SJSA1 (cell line): Measurements from ENCODE around the gene DMD. TPM values are rescaled to one million over a fixed set of nuclear protein-coding genes. Genes with fewer than 3 reads are reported as not detected.

Source experiments
- DNase-seq, 2 experiments: peaks; one replicate each; pipeline ENCODE4 v3.0.0-alpha.2; 2015 to 2020; ENCODE audit warnings: low spot score in 2 of 2, low read depth in 1 of 2
- H3K27ac ChIP-seq: fragments of 250-450 bp; sonication (Bioruptor Pico); 2 replicates; pipeline ENCODE4 v1.5.1; 2020; ENCODE audit warnings: mild to moderate bottlenecking, moderate library complexity
- H3K27me3 ChIP-seq: fragments of 250-450 bp; sonication (Bioruptor Pico); replicated peaks from 2 replicates; pipeline ENCODE4 v1.5.1; 2020; ENCODE audit warnings: mild to moderate bottlenecking, moderate library complexity
- H3K36me3 ChIP-seq: fragments of 250-450 bp; sonication (Bioruptor Pico); 2 replicates; pipeline ENCODE4 v1.5.1; 2020; ENCODE audit warnings: mild to moderate bottlenecking
- H3K4me1 ChIP-seq: fragments of 250-450 bp; sonication (Bioruptor Pico); replicated peaks from 2 replicates; pipeline ENCODE4 v1.6.1; 2021; ENCODE audit warnings: mild to moderate bottlenecking
- H3K4me3 ChIP-seq: fragments of 250-450 bp; sonication (Bioruptor Pico); 2 replicates; pipeline ENCODE4 v1.5.1; 2020; ENCODE audit warnings: mild to moderate bottlenecking
- H3K9me3 ChIP-seq: fragments of 250-450 bp; sonication (Bioruptor Pico); replicated peaks from 2 replicates; pipeline ENCODE4 v1.5.1; 2020; ENCODE audit warnings: mild to moderate bottlenecking
- total RNA-seq: library from RNA; depleted of rRNA; stranded (reverse); fragments of >200 nt; shearing (Covaris generic); gene quantifications from 2 replicates; pipeline ENCODE4 v1.2.3, GENCODE V29; 2014

Gene DMD
- total RNA-seq, 1 experiment from 2014 or later, result 6.8 TPM

DNA sequence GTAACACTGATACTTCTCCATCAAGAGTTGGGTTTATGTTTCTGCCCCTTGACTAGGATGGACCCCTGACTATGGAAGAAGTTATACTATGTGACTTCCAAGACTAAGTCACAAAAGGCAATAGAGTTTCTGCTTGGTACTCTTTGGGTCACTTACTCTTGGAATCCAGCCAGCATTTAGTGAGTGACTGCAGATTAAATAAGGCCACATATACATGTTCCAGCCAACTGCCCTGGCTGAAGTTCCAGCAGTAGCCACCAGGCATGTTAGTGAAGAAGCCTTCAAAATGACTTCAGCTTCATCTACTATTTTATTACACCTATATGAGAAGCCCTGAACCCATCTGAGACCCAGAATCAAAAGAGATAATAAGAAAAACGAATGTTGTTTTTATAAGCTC lies 524.0 kb downstream of the DMD start:
- DNase-seq, result no peak
- Histone ChIP-seq H3K4me1 (no peaks in the 10 kb centered on the region), H3K27me3 (no peaks in the 10 kb centered on the region), H3K27ac (no peak overlapping the region), H3K9me3 (no peaks in the 10 kb centered on the region), H3K4me3 (no peak overlapping the region), H3K36me3 (no peaks in the 10 kb centered on the region)

DNA sequence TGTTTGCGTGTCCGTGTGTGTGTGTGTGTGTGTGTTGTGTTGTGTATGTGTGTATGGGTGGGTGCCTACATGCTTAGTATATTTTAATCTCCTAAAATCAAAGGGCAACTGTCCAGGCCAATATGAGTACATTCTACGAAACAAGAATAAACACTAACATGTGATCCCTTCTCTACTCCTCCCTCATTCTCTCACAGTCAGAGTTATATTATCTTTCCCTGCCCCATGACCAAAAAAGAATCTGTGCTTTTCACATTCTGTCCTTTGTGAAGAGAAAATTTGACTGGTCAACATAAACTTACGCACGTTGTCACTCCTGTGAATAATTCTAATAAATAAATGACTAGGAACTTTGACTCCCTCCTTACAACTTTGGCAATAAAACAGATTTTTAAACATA lies 532.9 kb downstream of the DMD start:
- no peak for DNase-seq
- H3K27me3 ChIP-seq, result no peaks in the 10 kb centered on the region
- H3K4me1 ChIP-seq, result no peaks in the 10 kb centered on the region
- no peak overlapping the region for H3K27ac ChIP-seq
- no peaks in the 10 kb centered on the region for H3K36me3 ChIP-seq
- no peaks in the 10 kb centered on the region for H3K9me3 ChIP-seq
- H3K4me3 ChIP-seq, result no peak overlapping the region

GRCh38 chrX:32673193-32673592 lies 538.2 kb downstream of the DMD start:
- DNase-seq, result no peak
- Histone ChIP-seq H3K4me1 (no peaks in the 10 kb centered on the region), H3K9me3 (no peaks in the 10 kb centered on the region), H3K27me3 (no peaks in the 10 kb centered on the region), H3K36me3 (no peaks in the 10 kb centered on the region), H3K27ac (no peak overlapping the region), H3K4me3 (no peak overlapping the region)

GRCh38 chrX:32662516-32662915 lies 548.8 kb downstream of the DMD start:
- no peak for DNase-seq
- H3K27me3 ChIP-seq, result no peaks in the 10 kb centered on the region
- no peaks in the 10 kb centered on the region for H3K4me1 ChIP-seq
- no peak overlapping the region for H3K27ac ChIP-seq
- no peaks in the 10 kb centered on the region for H3K9me3 ChIP-seq
- no peaks in the 10 kb centered on the region for H3K36me3 ChIP-seq
- H3K4me3 ChIP-seq, result no peak overlapping the region

GRCh38 chrX:32644476-32645245 lies 566.7 kb downstream of the DMD start:
- Histone ChIP-seq H3K27me3 (no peaks in the 10 kb centered on the region), H3K27ac (no peak overlapping the region), H3K36me3 (no peaks in the 10 kb centered on the region), H3K4me3 (no peak overlapping the region), H3K4me1 (no peaks in the 10 kb centered on the region), H3K9me3 (no peaks in the 10 kb centered on the region)
- DNase-seq, result no peak

DNA sequence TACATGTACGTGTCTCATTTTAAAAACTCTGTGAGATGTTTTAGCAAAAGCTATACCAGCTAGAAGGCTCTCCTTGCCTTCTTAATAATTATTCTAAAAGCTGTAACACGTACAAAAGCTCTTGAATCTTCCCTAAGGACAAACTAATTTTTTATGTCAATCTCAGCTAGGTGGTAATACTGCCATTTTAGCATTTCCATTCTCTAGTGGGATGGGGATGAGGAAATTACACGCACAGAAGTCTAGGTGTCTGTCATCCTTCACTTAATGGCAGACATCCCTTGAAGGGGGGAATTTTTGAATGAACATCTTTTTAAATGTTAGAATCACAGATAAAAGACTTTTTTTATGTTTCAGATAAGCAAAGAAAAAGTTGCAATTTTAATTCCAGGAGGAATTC lies 569.1 kb downstream of the DMD start:
- no peak for DNase-seq
- no peaks in the 10 kb centered on the region for H3K36me3 ChIP-seq
- no peaks in the 10 kb centered on the region for H3K4me1 ChIP-seq
- no peaks in the 10 kb centered on the region for H3K9me3 ChIP-seq
- H3K27me3 ChIP-seq, result no peaks in the 10 kb centered on the region
- H3K4me3 ChIP-seq, result no peak overlapping the region
- H3K27ac ChIP-seq, result no peak overlapping the region

DNA sequence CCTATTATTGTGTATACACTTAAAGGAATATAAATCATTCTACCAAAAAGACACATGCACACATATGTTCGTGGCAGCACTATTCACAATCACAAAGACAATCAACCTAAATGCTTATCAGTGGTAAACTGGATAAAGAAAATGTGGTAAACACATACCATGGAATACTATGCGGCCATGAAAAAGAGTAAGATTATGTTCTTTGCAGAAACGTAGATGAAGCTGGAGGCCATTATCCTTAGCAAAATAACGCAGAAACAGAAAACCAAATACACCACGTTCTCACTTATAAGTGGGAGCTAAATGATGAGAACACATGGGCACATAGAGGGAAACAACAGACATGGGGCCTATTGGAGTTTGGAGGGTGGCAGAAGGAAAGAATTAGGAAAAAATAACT lies 593.2 kb downstream of the DMD start:
- Histone ChIP-seq H3K27me3 (no peaks in the 10 kb centered on the region), H3K9me3 (no peaks in the 10 kb centered on the region), H3K27ac (no peak overlapping the region), H3K4me1 (no peaks in the 10 kb centered on the region), H3K4me3 (no peak overlapping the region), H3K36me3 (no peaks in the 10 kb centered on the region)
- no peak for DNase-seq

DNA sequence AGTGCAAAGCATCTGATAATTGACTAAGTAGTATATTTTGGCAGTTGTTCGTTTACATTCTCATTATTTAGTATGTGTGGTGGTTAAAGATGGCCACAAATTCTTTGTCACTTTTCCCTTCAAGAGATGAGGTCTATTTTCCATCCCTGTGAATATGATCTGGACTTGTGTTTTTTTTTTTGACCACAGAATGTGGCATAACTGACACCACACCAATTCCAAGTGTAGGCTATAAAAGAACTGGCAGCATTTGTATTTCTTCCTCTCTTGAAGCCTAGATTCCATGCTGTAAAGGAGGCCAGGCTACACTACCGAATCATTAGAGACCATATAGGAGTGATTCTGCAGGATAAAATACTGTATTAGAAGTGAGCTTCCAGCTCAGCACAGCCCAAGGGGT lies 596.6 kb downstream of the DMD start:
- Histone ChIP-seq H3K4me3 (no peak overlapping the region), H3K27ac (no peak overlapping the region), H3K36me3 (no peaks in the 10 kb centered on the region), H3K4me1 (no peaks in the 10 kb centered on the region), H3K27me3 (no peaks in the 10 kb centered on the region), H3K9me3 (no peaks in the 10 kb centered on the region)
- DNase-seq, result no peak

DNA sequence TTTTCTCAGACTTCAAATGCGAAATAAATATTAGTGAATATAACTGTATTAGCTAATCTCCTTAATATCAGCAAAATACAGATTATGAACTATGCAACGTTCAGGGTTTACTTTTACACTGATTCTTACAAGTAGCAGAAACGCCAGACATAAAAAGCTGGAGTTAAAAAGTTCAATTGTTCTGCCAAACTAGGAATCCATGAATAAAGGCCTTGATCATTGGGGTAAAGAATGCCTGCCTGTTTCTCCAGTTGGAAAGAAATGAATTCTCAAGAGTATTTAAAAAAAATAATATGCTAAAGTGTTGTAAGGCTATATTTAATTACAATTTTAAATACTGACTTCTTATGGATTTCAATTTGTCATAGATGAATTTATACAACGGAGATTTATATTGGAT lies 612.2 kb downstream of the DMD start:
- H3K4me3 ChIP-seq, result no peak overlapping the region
- no peak overlapping the region for H3K27ac ChIP-seq
- no peaks in the 10 kb centered on the region for H3K27me3 ChIP-seq
- no peaks in the 10 kb centered on the region for H3K9me3 ChIP-seq
- H3K4me1 ChIP-seq, result no peaks in the 10 kb centered on the region
- no peaks in the 10 kb centered on the region for H3K36me3 ChIP-seq
- DNase-seq, result no peak

DNA sequence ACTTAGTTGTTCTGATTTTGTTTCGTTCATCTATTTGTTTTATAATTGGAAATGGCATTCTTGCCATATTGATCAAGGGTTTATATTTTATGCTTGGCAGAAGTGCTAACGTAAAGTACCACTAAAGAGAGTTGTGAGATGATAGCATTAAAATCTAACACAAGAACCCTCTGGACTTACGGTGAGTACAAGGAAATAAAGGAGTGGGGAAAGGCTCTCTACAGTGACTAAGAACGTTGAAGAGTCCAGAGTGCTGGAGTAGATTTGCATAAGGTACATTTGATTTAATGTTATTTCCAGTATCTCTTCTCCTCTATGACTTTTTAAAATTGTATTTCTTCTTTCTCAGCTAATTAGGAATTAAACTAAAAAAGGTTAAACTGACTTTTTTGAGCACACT lies 612.6 kb downstream of the DMD start:
- H3K36me3 ChIP-seq, result no peaks in the 10 kb centered on the region
- no peak for DNase-seq
- H3K4me3 ChIP-seq, result no peak overlapping the region
- H3K9me3 ChIP-seq, result no peaks in the 10 kb centered on the region
- no peak overlapping the region for H3K27ac ChIP-seq
- no peaks in the 10 kb centered on the region for H3K27me3 ChIP-seq
- no peaks in the 10 kb centered on the region for H3K4me1 ChIP-seq

GRCh38 chrX:32597777-32598176 lies 613.6 kb downstream of the DMD start:
- no peak for DNase-seq
- H3K27ac ChIP-seq, result no peak overlapping the region
- no peaks in the 10 kb centered on the region for H3K9me3 ChIP-seq
- H3K4me1 ChIP-seq, result no peaks in the 10 kb centered on the region
- H3K4me3 ChIP-seq, result no peak overlapping the region
- no peaks in the 10 kb centered on the region for H3K27me3 ChIP-seq
- H3K36me3 ChIP-seq, result no peaks in the 10 kb centered on the region

GRCh38 chrX:32592786-32593185 lies 618.6 kb downstream of the DMD start:
- Histone ChIP-seq H3K4me3 (no peak overlapping the region), H3K4me1 (no peaks in the 10 kb centered on the region), H3K36me3 (no peaks in the 10 kb centered on the region), H3K27me3 (no peaks in the 10 kb centered on the region), H3K9me3 (no peaks in the 10 kb centered on the region), H3K27ac (no peak overlapping the region)
- DNase-seq, result no peak

- Histone ChIP-seq H3K36me3 (no peaks in the 10 kb centered on the region), H3K4me3 (no peak overlapping the region), H3K27me3 (no peaks in the 10 kb centered on the region), H3K9me3 (no peaks in the 10 kb centered on the region), H3K4me1 (no peaks in the 10 kb centered on the region), H3K27ac (no peak overlapping the region)
- DNase-seq, result no peak
These were observed 619.8 kb downstream of the DMD start for GRCh38 chrX:32591589-32591988.

GRCh38 chrX:32582729-32583128 lies 628.6 kb downstream of the DMD start:
- H3K4me3 ChIP-seq, result no peak overlapping the region
- no peaks in the 10 kb centered on the region for H3K9me3 ChIP-seq
- H3K4me1 ChIP-seq, result no peaks in the 10 kb centered on the region
- H3K27me3 ChIP-seq, result no peaks in the 10 kb centered on the region
- H3K27ac ChIP-seq, result no peak overlapping the region
- H3K36me3 ChIP-seq, result no peaks in the 10 kb centered on the region
- no peak for DNase-seq

GRCh38 chrX:32576885-32577284 lies 634.5 kb downstream of the DMD start:
- no peak for DNase-seq
- Histone ChIP-seq H3K4me1 (no peaks in the 10 kb centered on the region), H3K9me3 (no peaks in the 10 kb centered on the region), H3K27me3 (no peaks in the 10 kb centered on the region), H3K4me3 (no peak overlapping the region), H3K27ac (no peak overlapping the region), H3K36me3 (no peaks in the 10 kb centered on the region)
